ENCODE results near the gene CTTNBP2.
A peak's percentile ranks its signal among the peaks of the same experiment; 100 is the strongest.

Gene CTTNBP2

GRCh38 chr7:117872561-117873309 is 506 bp downstream of the CTTNBP2 start:
- DNase-seq, result peak; percentile 85

GRCh38 chr7:117871778-117872538 is 1.3 kb downstream of the CTTNBP2 start:
- peak; percentile 74 for DNase-seq

- no peak for DNase-seq
Observed at GRCh38 chr7:117871401-117871777, 1.9 kb downstream of the CTTNBP2 start.

GRCh38 chr7:117870448-117871130 is 2.7 kb downstream of the CTTNBP2 start:
- no peak for DNase-seq

- DNase-seq, result no peak
Observed at GRCh38 chr7:117869374-117869773, 3.9 kb downstream of the CTTNBP2 start.

GRCh38 chr7:117863618-117864017 is 9.6 kb downstream of the CTTNBP2 start:
- DNase-seq, result no peak

GRCh38 chr7:117862378-117862777 is 10.9 kb downstream of the CTTNBP2 start:
- no peak for DNase-seq

GRCh38 chr7:117859246-117859812 is 13.9 kb downstream of the CTTNBP2 start:
- no peak for DNase-seq

GRCh38 chr7:117858712-117859111 is 14.5 kb downstream of the CTTNBP2 start:
- DNase-seq, result no peak

- no peak for DNase-seq
Observed at GRCh38 chr7:117857718-117858117, 15.5 kb downstream of the CTTNBP2 start.

- no peak for DNase-seq
Observed at GRCh38 chr7:117856196-117856595, 17.0 kb downstream of the CTTNBP2 start.

- DNase-seq, result no peak
Observed at GRCh38 chr7:117854186-117854585, 19.1 kb downstream of the CTTNBP2 start.

GRCh38 chr7:117848941-117849340 is 24.3 kb downstream of the CTTNBP2 start:
- DNase-seq, result no peak

- DNase-seq, result no peak
Observed at GRCh38 chr7:117844678-117845077, 28.6 kb downstream of the CTTNBP2 start.

- DNase-seq, result no peak
Observed at GRCh38 chr7:117841611-117842010, 31.6 kb downstream of the CTTNBP2 start.

- DNase-seq, result no peak
Observed at GRCh38 chr7:117841011-117841410, 32.2 kb downstream of the CTTNBP2 start.

GRCh38 chr7:117839507-117839906 is 33.7 kb downstream of the CTTNBP2 start:
- DNase-seq, result no peak

- no peak for DNase-seq
Observed at GRCh38 chr7:117837841-117838240, 35.4 kb downstream of the CTTNBP2 start.

- peak; percentile 32 for DNase-seq
Observed at GRCh38 chr7:117835016-117835664, 38.1 kb downstream of the CTTNBP2 start.

GRCh38 chr7:117830422-117830954 is 42.8 kb downstream of the CTTNBP2 start:
- no peak for DNase-seq

GRCh38 chr7:117829450-117830117 is 43.7 kb downstream of the CTTNBP2 start:
- no peak for DNase-seq

Measured in right kidney (tissue), 1 donor.